ENCODE data around the gene TRAP1. TPM values are rescaled to one million over a fixed set of nuclear protein-coding genes. Genes with fewer than 3 reads are reported as not detected.

The TRAP1 gene
- total RNA-seq, 1 experiment from 2014 or later = 274 TPM

- intact Hi-C loops (cut with micrococcal nuclease) = no loop called here
- Mint-ChIP-seq H3K27ac (ENCODE audit: low read depth, unreplicated experiment) (no peak overlapping the region), H3K27me3 (ENCODE audit: insufficient read depth, unreplicated experiment) (no peaks in the 10 kb centered on the region), H3K4me3 (ENCODE audit: unreplicated experiment) (no peak overlapping the region), H3K36me3 (ENCODE audit: insufficient read depth, unreplicated experiment) (peaks cover 57% of the 10 kb centered on the region), H3K9me3 (ENCODE audit: unreplicated experiment) (no peaks in the 10 kb centered on the region), H3K4me1 (ENCODE audit: insufficient read depth, unreplicated experiment) (peaks cover 6% of the 10 kb centered on the region)
- no peak for TF ChIP-seq CTCF (IDR thresholded peaks at IDR 0.05; ENCODE audit: unreplicated experiment)
- POLR2A ChIA-PET = interaction anchor here (0.6 kb wide), 2 partner anchors 15 to 75 kb away, joined by 3 read pairs; no protein-coding TSS in a partner anchor
- no TSS peak for BruUV-seq (replicated peaks)
- DNase-seq (ENCODE audit: unreplicated experiment) = no peak
- CTCF ChIA-PET = interaction anchor here (0.6 to 1.2 kb wide), 2 partner anchors 13 to 35 kb away, joined by 3 to 4 read pairs; no protein-coding TSS in a partner anchor
Measured at GRCh38 chr16:3655396-3656159, 61.7 kb downstream of the TRAP1 start.

DNA sequence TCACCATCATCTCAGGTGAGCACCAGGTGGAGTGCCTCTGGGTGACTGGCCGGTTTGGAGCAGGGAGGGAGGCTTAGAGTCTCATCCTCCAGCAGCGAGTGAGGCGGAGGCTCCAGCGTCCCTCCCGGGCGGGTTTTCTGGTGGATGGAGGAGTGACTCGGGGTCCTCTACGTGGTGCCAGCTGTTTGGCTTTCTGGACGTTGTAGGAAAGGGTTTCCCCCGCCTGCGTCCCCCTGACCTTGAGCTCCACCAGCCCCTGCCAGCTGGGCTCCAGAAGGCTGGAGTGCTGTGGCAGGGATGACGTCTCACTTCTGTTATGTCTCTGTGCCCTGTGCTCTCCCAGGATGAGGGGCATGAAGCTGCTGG lies 62.3 kb downstream of the TRAP1 start:
- Mint-ChIP-seq H3K4me3 (ENCODE audit: unreplicated experiment) (no peak overlapping the region), H3K4me1 (ENCODE audit: insufficient read depth, unreplicated experiment) (peaks cover 6% of the 10 kb centered on the region), H3K9me3 (ENCODE audit: unreplicated experiment) (no peaks in the 10 kb centered on the region), H3K27ac (ENCODE audit: low read depth, unreplicated experiment) (no peak overlapping the region), H3K27me3 (ENCODE audit: insufficient read depth, unreplicated experiment) (no peaks in the 10 kb centered on the region), H3K36me3 (ENCODE audit: insufficient read depth, unreplicated experiment) (peaks cover 51% of the 10 kb centered on the region)
- CTCF ChIA-PET = interaction anchor here (0.6 to 1.2 kb wide), 4 partner anchors 14 to 527 kb away, joined by 3 to 4 read pairs (median 3); no protein-coding TSS in a partner anchor
- TF ChIP-seq CTCF (IDR thresholded peaks at IDR 0.05; ENCODE audit: unreplicated experiment) = no peak
- POLR2A ChIA-PET = interaction anchor here (0.6 kb wide), 2 partner anchors 14 to 74 kb away, joined by 3 read pairs; no protein-coding TSS in a partner anchor
- BruUV-seq (replicated peaks) = no TSS peak
- DNase-seq (ENCODE audit: unreplicated experiment) = no peak
- intact Hi-C loops (cut with micrococcal nuclease) = no loop called here

DNA sequence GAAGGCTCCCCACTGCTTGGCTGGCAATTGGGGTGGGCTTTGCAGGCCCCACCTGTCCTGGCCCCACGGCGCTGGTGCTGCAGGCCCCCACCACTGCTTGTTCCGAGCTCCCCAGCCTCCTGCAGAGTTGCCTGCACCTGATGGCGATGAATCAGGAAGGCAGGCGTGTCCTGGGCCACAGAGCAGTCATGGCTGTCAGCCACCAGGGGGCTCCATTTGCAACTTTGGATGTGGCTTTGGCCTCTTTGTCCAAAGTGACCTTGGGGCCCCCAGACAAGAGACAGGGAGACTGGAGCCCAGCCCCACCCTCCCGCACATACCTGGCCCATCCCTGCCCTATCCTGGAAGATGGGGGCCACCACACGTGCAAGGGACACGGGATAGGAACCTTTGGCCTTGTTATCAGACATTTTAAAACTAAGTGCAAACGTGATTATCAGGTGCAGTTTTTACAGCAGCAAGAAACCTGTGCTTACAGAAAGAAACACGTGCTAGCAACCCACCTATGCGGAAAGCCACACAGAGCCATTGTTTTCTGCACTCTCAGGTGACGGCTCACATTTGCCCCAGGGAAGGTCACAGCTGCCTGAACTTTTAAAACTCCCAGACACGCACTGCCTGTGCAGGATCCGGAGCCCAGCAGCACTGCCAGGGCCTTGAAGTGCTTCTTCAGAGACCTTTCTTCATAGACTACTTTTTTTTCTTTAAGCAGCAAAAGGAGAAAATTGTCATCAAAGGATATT lies 62.9 kb downstream of the TRAP1 start, which contains the start of gene DNASE1:
Gene DNASE1 (plus strand): TSS at position 443 of the 743 bp plus-strand sequence. CDS start 683 bp downstream, outside the sequence.
- H3K4me3 Mint-ChIP-seq (ENCODE audit: unreplicated experiment) = no peak within 1 kb of the TSS
- peak; percentile 82 for DNase-seq (ENCODE audit: unreplicated experiment)
- peaks cover 45% of the 10 kb centered on the region for H3K36me3 Mint-ChIP-seq (ENCODE audit: insufficient read depth, unreplicated experiment)
- H3K9me3 Mint-ChIP-seq (ENCODE audit: unreplicated experiment) = no peaks in the 10 kb centered on the region
- H3K4me1 Mint-ChIP-seq (ENCODE audit: insufficient read depth, unreplicated experiment) = peaks cover 5% of the 10 kb centered on the region
- ChIA-PET CTCF (interaction anchor here (0.6 to 1.2 kb wide), 5 partner anchors 30 to 533 kb away, joined by 3 read pairs; no protein-coding TSS in a partner anchor), POLR2A (no interaction called here)
- peak; percentile 79 for TF ChIP-seq CTCF (IDR thresholded peaks at IDR 0.05; ENCODE audit: unreplicated experiment)
- BruUV-seq (replicated peaks) = no TSS peak
- H3K27ac Mint-ChIP-seq (ENCODE audit: low read depth, unreplicated experiment) = no peak within 1 kb of the TSS
- intact Hi-C loops (cut with micrococcal nuclease) = no loop called here
- no peaks in the 10 kb centered on the region for H3K27me3 Mint-ChIP-seq (ENCODE audit: insufficient read depth, unreplicated experiment)

Data from MCF 10A (cell line).